LNCaP clone FGC (cell line): ENCODE results near the gene EIF3M.

Experiments used
- DNase-seq: peaks from one replicate; pipeline ENCODE4 v3.0.0-alpha.2; 2011; ENCODE audit warnings: low read depth
- H3K4me3 ChIP-seq: 2 replicates; pipeline ENCODE4 v1.5.1; 2011; ENCODE audit warnings: mild to moderate bottlenecking, low read depth, low read length, control low read depth
- TF ChIP-seq, protein P1 (sequence below): IDR thresholded peaks from 2 replicates; pipeline ENCODE4 v1.5.1; 2012; ENCODE audit warnings: mild to moderate bottlenecking; ENCODE audit not compliant: control insufficient read depth, insufficient read depth; ENCODE audit errors: extremely low read depth

Gene EIF3M

DNA sequence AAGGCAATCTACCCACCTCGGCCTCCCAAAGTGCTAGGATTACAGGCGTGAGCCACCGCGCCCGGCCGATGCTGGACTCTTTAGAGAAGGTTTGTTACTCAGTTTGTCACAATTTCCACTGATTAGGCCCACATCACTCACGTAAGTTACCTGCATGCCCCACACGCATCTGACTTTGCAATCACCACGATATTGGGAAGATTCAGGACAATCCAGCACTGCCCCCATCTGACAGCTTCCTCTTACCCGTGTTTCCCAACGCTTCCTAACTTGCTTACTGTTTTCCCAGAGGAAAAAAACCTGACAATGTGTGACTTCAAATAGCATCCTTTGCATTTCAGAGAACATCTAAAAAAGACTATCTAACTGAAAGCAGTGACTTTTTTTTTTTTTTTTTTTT is 21.8 kb upstream of the EIF3M start:
- TF ChIP-seq, protein P1, sequence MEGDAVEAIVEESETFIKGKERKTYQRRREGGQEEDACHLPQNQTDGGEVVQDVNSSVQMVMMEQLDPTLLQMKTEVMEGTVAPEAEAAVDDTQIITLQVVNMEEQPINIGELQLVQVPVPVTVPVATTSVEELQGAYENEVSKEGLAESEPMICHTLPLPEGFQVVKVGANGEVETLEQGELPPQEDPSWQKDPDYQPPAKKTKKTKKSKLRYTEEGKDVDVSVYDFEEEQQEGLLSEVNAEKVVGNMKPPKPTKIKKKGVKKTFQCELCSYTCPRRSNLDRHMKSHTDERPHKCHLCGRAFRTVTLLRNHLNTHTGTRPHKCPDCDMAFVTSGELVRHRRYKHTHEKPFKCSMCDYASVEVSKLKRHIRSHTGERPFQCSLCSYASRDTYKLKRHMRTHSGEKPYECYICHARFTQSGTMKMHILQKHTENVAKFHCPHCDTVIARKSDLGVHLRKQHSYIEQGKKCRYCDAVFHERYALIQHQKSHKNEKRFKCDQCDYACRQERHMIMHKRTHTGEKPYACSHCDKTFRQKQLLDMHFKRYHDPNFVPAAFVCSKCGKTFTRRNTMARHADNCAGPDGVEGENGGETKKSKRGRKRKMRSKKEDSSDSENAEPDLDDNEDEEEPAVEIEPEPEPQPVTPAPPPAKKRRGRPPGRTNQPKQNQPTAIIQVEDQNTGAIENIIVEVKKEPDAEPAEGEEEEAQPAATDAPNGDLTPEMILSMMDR, result peak; percentile 38; the same call in 1 of the 2 replicates
- no peak for DNase-seq
- no peak overlapping the region for H3K4me3 ChIP-seq

DNA sequence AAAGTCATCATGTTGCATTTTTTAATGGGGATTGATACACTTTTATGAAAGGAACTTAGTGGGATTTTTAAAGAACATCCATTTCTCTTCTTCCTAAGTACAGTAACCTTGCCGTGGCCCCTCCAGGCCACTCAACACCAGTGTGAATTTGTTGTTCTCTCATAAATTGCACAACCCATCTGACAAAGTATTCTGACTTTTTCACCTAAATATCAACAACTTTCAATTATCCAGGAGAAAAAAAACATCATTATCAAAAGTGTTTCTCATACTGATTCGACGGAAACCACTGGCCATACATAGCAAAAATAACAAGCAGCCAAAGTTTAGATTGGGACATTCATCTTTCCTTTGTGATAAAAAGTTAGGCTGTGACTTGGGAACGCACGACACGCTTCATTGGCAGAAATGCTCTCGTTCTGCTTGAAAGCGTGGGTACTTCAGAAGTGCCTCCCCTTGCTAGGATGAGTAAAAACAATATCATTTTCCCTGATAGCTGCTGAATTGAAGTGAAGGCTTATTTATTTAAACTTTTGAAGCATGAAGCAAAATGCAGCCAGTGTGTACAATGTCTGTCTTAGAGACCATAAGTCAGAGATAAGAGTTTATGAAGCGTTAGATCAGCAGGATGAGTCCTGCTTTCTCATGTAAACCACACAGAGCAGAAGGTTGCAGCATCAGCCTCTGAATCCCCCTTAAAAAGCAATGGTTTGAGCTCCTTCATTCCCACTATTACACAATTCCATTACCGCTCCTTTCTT is 20.6 kb upstream of the EIF3M start:
- H3K4me3 ChIP-seq, result no peak overlapping the region
- DNase-seq, result no peak
- TF ChIP-seq, protein P1, result no peak

DNA sequence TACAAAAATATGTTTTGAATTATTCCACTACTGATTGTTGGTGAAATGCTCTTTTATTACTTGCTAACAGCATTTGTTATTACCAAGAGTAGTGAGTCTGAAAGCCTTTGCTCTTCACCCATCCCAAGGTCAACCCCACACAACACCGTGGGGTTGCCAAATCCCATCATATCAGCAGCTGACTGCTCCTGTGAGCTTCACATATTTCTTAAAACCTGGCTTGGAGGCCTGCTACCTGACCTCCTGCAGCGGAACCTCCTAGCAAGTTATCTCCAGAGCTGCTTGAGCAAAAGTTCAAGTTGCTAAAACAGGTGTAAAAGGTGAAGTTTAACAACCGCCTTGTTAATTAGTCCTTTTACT is 20.1 kb upstream of the EIF3M start:
- TF ChIP-seq, protein P1, result no peak
- no peak for DNase-seq
- H3K4me3 ChIP-seq, result no peak overlapping the region

DNA sequence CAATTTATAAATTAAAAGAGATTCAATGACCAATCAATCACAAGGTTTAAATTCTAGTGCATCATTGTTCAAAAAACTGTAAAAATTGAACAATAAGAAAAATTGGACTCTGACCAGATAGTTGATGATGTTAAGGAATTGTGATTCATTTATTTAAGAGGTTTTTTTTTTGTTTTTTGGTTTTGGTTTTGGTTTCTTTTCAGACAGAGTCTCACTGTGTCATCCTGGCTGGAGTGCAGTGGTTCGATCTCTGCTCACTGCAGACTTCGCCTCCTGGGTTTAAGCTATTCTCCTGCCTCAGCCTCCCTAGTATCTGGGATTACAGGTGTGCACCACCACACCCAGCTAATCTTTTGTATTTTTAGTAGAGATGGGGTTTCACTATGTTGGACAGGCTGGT is 17.1 kb upstream of the EIF3M start:
- no peak for DNase-seq
- TF ChIP-seq, protein P1, result no peak
- no peak overlapping the region for H3K4me3 ChIP-seq

DNA sequence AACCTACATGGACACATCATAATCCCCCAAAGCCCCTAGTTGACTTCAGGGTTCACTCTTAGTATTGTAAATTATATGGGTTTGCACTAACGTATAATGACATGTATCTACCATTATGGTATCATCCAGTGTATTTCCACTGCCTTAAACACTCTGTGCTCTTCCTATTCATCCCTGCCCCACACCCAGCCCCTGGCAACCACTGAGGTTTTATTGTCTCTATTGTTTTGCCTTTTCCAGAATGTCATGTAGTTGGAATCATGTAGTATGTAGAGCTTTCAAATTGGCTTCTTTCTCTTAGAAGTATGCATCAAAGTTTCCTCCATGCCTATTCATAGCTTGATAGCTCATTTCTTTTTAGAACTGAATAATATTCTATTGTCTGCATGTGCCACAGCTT is 16.5 kb upstream of the EIF3M start:
- H3K4me3 ChIP-seq, result no peak overlapping the region
- TF ChIP-seq, protein P1, result no peak
- no peak for DNase-seq

DNA sequence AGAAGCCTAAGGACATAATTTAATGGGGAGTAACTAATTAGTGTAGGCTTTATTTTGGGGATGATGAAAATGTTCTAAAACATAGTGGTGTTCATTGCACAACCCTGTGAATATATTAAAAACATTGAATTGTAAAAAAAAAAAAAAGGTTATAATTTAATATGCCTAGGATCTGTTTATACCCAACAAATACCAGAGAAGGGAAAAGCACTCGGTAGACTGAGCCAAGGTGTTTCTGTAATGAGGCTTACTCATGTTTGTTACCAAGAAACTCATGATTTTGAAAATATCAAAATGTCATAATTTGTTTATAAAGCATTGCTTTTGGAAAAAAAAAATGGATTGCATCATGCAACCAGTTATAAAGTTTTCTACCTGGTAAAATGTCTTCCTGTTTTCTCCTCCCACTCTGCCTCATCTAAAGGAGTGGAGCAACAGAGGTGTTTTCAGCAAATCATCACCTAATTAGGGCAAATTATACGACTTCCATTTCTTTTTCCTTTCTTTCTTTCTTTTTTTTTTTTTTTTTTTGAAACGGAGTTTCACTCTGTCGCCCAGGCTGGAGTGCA is 14.2 kb upstream of the EIF3M start:
- H3K4me3 ChIP-seq, result no peak overlapping the region
- no peak for DNase-seq
- TF ChIP-seq, protein P1, result no peak

DNA sequence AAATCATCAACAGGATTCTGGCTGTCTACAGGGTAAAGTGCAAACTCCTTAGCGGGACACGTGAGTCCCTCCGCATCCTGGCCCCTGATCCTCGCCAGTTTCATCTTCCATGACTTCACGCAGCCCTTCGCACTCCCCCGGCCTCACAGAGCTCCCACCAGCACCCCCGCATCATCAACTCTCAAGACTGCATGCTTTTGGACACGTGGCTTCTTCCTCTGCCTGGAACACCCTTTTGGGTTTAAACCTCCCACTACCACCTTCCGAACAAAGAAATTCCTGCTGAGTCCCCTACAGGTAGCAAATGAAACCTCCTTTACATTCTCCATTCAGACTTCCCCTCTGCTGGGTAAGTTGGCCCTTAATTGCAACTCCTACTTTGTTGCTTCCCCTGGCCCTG is 12.6 kb upstream of the EIF3M start:
- TF ChIP-seq, protein P1, result no peak
- no peak for DNase-seq
- no peak overlapping the region for H3K4me3 ChIP-seq
